ENCODE results near the gene SRC.

DNA sequence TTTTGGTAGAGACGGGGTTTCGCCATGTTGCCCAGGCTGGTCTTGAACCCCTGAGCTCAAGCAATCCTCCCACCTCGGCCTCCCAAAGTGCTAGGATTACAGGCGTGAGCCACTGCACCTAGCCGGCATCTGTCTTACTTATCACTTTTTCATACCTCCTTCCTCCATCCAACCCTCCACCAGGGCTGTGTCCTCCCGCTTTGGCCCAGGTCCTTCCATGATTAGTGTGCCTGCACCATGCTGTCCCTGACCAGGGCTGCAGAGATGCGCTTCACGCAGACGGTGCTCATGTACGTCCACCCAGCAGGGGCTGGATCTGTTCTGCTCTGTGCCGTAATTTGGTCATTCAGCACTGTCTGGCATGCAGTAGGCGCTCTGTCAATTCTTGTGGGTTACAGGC lies 85.8 kb downstream of the SRC start:
- TF ChIP-seq, protein P1, sequence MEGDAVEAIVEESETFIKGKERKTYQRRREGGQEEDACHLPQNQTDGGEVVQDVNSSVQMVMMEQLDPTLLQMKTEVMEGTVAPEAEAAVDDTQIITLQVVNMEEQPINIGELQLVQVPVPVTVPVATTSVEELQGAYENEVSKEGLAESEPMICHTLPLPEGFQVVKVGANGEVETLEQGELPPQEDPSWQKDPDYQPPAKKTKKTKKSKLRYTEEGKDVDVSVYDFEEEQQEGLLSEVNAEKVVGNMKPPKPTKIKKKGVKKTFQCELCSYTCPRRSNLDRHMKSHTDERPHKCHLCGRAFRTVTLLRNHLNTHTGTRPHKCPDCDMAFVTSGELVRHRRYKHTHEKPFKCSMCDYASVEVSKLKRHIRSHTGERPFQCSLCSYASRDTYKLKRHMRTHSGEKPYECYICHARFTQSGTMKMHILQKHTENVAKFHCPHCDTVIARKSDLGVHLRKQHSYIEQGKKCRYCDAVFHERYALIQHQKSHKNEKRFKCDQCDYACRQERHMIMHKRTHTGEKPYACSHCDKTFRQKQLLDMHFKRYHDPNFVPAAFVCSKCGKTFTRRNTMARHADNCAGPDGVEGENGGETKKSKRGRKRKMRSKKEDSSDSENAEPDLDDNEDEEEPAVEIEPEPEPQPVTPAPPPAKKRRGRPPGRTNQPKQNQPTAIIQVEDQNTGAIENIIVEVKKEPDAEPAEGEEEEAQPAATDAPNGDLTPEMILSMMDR (IDR thresholded peaks at IDR 0.05) = no peak
- TF ChIP-seq POLR2A (IDR thresholded peaks at IDR 0.05) = no peak
